HG03521 (cell line): Measurements from ENCODE around the gene GABARAP.
A peak's percentile ranks its signal among the peaks of the same experiment; 100 is the strongest.

ENCODE experiments used
- ATAC-seq: cut with Tn5 transposase; IDR thresholded peaks from one replicate; pipeline ENCODE4 v1.9.1; 2021; ENCODE audit warnings: mild to moderate bottlenecking, moderate library complexity; ENCODE audit not compliant: unreplicated experiment

Gene GABARAP

DNA sequence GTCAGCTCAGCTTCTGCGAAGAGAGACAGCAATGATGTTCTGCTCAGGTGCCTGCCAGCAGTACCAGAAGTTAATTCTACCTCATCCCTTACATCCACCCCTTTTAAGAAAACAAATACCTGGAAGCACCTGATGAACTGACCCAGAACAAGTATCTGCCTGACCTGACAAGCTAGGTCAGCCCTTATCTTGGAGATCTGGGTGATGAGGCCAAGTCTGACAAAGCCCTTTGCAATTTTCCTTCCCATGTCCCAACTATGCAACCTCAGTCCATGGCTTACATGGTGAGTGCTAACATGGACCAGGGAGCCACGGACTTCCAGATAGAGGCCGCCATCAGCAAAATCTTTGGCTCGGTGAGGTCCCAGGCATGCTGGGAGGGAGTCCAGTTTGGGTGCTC lies 18.9 kb downstream of the GABARAP start:
- no peak for ATAC-seq

DNA sequence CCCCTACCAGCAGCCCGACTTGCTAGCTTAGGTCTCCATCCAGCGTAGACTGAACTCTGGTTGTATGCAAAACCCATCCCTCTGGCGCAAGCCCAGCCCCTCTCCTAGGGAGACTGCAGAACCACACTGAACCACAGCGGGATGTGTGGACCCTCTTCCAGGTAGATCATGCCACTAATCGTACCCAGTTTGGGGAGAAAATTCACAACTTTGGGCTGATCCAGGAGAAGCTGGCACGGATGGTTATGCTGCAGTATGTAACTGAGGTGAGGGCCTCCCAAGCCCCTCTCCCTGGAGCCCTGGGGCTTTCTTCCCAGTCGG lies 19.3 kb downstream of the GABARAP start:
- no peak for ATAC-seq

DNA sequence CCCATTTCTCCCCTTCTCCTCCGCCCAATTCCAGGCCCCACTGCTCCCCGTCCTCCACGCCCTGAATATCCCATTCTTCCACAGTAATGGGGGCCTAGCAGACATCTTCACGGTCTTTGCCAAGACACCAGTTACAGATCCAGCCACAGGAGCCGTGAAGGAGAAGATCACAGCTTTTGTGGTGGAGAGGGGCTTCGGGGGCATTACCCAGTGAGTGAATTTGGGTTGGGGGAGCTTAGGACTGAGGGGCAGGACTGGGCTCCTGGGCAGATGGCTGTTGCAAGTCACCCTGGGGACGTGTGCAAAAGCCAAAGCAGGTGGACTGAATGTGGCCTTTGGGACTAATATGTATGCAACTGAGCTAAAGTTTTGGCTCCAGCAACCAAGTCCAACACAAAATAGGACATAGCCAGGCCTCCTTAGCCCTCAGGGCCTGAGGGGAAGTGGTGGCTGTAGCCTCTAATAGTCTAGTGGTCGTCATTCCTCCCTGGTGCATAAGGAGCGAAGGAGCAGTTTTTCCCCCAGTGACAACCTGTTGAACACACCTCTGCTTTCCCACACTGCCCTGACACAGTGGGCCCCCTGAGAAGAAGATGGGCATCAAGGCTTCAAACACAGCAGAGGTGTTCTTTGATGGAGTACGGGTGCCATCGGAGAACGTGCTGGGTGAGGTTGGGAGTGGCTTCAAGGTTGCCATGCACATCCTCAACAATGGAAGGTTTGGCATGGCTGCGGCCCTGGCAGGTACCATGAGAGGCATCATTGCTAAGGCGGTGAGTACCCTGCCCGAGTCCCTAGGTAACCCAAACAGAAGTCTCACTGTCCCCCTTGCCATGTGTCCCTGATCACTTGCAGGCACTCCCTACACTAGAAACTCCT lies 19.9 kb downstream of the GABARAP start:
- ATAC-seq, result no peak

DNA sequence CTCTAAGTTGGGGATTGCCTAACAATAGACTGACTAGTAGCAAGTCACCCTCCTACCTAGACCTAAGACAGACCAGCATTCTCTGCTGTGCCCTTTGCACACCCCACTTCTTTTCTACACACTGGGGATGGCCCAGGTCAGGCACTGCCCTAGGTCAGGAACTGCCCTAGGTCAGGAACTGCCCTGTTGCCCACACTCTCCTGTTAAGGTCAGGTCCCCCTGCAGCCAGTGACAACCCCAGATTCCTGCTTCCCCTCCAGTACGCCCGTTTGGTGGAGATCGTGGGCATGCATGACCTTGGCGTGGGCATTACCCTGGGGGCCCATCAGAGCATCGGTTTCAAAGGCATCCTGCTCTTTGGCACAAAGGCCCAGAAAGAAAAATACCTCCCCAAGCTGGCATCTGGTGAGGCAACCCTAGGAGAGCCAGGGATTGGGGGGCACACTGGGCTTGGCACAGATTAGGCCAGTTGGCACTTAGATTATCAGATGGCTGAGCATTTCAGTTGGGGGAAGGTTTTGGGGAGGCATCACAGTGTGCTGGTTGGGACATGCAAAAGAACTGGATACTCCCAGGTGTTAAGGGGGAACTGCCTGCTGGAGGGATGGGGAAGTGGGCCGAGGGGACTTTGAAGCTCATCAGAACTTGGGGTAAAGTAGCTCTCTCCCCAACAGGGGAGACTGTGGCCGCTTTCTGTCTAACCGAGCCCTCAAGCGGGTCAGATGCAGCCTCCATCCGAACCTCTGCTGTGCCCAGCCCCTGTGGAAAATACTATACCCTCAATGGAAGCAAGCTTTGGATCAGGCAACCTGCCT lies 20.8 kb downstream of the GABARAP start:
- no peak for ATAC-seq

DNA sequence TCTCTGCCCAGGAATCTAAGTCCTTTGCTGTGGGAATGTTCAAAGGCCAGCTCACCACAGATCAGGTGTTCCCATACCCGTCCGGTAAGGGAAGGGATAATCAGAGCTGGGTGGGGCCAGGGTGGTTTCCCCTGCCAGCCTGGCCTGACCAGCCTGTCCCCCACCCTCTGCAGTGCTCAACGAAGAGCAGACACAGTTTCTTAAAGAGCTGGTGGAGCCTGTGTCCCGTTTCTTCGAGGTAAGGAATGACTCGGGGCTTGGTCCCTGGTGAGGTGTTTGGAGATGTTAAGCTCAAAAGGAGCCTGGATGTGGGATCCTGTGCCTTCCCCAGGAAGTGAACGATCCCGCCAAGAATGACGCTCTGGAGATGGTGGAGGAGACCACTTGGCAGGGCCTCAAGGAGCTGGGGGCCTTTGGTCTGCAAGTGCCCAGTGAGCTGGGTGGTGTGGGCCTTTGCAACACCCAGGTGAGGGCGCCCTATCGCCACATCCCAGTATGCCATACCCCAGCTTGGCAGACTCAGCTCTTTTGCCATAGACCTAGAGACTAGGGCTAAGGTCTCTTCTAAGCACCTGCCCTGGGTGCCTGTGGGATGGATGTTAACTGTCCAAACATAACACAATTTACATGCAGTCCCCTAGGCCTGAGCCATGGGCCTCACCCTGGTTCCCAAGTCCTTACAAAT lies 21.5 kb downstream of the GABARAP start:
- no peak for ATAC-seq

DNA sequence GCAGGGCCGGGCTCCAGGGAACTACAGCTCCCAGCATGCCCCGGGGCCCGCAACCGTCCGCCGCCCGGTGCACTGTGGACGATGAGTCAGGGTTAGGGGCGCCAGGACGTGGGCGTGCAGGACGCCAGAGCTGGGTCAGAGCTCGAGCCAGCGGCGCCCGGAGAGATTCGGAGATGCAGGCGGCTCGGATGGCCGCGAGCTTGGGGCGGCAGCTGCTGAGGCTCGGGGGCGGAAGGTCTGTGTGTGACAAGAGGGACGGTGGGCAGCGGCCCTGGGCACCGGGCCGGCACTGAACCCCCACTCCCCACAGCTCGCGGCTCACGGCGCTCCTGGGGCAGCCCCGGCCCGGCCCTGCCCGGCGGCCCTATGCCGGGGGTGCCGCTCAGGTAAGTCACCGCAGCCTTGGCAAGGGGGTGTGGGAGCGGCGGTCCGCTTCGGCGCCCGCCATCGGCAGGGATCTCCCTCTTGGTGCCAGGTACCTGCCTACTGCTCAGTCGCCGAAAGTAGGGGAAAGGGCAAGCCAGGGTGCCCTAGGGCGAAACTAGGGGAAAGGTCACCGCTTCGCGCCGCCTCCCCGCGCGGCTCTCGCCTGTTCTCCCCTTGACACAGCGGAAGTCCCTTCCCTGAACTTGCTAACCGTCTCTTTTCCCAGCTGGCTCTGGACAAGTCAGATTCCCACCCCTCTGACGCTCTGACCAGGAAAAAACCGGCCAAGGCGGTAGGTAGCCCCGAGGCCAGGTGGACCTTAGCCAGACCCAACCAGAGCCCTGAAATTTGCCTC lies 22.2 kb downstream of the GABARAP start, which contains the start of the genes ACADVL and DLG4:
TSS of gene ACADVL (plus strand) at position 127 of the 781 bp plus-strand sequence. CDS start at position 174, 47 bp downstream.
TSS of gene DLG4 (minus strand) at position 25 of the 781 bp plus-strand sequence.
- no peak for ATAC-seq

DNA sequence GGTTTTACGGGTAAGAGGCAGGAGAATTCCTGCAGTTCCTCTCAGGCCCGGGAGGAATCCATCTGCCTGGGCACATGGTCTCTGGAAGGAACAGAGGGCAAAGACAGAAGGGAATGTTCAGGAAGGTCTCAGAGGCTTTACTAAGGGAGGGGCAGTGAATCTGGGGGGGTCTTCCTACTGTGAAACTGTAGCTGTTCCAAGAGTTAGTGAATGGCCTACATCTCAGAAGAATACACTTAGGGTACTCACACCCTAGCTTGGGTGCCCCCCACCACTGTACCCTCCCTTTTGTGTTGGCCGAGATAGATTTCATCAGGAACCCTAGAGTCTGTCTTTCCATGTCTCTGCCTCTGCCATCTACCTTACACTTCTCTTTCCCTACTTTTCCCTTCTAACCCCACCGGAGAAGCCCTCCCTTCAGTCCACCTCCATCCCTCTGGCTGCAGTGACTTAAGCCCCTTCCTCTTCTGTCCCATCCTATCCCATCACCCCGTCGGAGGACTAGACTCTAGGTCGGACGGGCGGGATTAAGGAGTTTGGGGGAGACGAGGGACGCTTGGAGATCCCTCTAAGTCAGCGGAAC lies 22.9 kb downstream of the GABARAP start:
- no peak for ATAC-seq

DNA sequence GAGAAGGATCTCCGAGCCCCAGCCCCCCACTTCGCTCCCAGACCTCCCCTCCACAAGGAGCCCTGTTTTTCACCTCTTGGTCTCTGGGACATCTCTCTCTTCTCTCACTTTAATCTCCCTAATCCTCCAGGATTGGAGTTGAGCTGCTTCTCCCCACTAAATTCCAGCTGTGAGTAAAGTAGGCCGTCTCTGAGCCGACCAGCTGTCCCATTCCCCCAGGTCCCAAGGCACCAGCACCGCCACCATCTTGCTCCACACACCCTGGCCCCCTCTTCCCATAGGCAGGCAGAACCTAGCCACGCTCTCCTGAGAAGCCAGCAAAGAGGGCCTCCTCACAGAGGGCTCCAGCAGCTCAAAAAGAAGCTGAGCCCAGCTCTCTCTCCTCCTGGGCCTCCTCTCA lies 23.5 kb downstream of the GABARAP start:
- no peak for ATAC-seq

DNA sequence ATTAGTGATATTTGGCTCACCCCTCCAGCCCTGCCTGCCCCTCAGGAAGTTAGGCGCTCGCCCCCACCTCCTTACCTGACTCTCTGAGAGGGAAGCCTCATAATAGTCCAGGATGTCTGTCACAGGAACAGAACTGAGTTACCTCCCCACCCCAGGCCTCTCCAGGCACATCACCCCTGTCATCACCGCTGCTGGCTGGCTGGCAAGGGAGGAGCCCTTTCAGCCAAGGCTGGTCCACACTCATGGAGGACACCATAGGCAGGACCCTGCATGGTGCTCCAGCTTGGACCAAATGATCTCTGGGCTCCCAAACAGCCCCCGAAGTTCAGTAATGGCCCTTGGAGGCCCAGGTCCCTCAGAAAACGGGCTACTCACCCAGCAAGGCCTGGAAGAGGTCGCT lies 24.1 kb downstream of the GABARAP start:
- ATAC-seq, result no peak

DNA sequence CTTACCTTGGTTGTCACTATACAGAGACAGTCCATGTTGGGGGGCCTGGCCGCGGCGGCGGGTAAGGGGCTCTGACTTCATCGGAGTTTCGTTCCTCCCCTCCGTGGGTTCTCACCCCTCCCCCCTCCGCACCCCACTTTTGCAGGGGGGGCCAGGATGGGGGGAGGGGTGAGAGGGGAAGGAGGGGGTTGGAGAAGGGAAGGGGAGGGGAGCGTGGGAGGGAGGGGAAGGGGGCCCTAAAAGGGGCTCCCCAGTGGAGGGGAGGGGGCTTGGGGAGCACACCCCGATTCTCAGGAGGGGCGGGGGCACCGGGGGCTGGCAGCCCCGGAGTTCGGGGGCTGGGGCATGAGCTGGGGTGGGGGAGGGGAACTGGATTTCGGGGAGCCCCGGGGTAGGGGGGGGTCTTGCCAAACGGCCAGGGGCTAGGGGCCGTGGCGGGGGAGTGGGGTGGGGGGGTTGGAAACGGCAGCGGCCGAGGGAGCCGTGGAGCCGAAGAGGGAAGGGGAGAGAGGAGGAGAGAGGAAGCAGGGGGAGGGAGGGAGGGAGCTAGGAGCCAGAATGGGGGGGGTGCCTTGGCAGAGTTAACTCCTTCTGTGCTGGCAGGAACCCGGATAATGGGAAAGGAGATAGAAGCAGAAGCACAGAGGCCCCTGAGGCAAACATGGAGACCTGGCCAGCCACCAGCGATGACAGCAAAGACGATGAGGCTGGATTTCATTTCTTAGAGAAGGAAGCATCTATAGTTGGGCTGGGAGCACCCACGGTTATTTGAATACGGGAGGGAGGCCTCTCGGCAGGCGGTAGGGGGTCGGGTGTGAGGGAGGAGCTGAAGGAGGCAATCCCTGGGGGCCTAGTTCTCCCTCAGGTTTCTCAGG lies 24.9 kb downstream of the GABARAP start:
- ATAC-seq, result no peak

DNA sequence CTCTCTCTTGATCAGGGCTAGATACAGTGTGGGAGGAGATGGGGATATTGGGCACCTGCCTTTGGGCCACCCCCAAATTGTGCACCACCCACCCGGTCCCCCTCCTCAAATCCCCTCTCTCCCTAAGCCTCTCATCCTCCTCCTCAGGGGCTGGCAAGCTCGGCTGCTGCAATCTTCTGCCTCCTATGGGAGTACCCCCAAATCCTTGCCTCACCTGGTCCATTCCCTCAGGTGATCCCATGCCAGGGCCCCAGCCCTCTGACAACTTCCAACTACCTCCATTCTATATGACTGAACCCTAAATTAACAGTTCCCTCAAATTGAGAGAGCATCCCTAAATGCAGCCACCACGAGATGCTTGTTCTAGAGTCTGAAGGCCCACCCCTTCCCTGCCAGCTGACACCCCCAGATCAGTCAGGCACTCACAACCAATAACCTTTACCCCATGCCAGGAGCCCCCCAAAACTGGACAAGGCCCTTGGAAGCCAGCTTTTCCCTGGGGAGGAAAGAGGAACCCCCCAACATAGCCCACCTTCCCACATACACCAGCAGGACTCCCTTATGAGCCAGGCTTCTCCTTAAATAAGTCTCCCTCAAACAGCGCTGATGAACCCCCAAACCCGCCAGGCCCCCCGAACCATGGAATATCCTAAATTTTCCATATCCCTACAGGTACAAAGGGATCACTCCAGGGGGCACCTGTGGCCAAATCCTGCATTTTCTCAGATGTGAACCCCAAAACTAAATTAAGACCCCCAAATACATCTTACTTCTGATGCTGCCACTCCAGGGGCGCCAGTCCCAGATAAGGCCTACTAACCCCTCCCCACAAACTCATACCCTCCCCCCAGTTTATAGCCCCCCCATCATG lies 25.8 kb downstream of the GABARAP start:
- ATAC-seq, result no peak

DNA sequence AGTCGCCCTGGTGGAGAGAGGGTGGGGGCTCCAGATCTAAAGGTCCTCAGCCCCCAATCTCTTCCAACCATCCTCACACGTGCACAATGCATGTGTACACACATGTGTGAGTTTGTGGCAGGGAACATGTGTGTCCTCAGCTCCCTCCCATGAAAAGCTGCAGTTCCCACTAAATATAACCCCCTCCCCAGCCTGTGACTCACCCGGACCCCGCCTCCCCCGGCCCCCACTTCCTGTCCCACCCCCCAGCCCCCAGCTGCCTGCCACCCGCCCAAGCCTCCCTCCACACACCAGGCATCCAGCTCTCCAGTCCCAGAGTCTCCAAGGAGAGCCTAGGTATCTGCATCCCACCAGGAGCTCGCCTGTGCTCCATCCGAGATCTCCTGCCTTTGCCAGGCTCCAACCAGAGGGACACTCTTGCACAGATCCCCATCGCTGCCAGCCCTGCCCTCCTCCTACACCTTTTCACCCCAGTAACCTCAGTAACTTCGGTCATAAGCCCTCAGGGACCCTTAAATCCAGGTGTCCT lies 26.5 kb downstream of the GABARAP start:
- no peak for ATAC-seq

DNA sequence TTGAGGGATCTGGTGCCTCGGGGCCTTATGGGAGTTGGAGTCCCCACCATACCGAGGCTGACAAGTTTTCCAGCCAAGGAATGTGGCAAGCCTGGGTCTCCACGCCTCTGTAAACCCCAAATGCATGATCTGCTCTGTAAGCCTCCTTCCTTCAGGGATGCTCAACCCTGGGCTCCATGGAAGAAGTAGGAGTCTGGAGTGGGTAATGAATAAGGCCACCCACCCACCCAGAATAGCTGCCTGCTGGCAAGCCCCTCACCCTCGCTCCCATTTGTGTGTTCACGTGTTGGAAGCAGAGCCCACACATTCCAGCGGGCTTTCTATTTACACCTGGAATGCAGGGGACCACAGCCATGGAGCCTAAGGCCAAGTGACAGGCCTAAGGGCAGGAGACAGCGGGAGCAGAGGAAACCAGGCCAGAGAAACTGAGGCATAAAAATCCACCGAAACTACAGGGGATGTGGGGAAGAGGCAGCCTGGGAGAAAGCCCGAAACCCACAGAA lies 27.1 kb downstream of the GABARAP start:
- no peak for ATAC-seq

DNA sequence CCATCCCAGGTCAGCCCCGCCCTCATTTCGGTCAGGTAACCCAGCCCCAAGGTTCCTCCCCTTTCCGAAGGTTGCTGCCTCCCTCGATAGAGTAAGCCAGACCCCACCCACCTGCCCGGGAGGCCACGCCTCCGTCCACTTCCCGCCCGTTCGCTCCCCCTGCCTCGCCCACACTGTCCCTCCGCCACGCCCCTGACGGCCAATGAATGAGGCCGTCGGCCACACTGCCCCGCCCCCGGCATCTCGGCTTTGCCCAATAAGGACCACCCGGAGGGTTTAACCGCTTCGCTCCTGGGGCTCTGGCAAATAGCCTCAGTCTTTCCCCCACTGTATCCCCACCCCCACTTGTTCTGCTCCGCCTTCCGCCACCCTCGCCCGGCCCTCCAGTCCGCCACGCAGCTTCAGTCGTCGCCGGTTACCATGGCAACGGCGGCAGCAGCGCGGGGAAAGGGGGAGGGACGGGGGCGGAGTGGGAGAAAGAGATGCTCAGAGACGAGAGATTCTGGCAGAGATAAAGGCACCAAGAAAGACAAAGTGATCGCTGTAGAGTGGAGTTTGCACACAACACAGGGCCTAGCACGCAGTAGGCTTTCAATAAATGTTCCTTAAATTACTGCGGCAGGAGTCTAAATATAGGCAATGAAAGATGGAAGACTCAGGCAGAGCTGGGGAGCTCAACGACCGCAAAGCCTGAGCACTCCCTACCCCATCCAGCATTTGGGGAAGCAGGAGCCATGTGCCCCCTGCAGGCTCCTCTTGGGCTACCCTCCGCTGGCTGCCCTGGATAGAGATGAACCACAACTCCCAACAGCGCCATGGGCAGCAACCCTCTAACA lies 27.7 kb downstream of the GABARAP start:
- ATAC-seq, result peak; percentile 62

DNA sequence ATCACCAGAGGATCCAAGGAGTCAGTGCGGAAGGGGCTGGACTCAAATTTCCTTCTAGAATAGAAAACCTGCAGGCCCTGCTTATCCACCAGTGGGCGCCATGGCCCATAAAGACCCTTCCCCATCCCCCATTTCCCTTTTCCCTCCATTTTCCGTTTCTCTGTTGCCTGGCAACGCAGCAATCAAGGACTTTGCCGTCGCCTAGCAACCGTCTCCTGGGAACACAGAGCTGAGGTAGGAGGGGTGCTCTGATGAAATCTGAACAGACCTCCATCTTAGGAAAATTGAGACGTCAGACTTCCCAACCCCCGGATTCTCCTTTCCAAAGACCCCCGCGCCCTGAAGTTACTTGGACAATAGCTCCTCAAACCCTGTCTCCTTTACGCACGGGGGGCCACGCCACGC lies 28.4 kb downstream of the GABARAP start:
- ATAC-seq, result no peak

DNA sequence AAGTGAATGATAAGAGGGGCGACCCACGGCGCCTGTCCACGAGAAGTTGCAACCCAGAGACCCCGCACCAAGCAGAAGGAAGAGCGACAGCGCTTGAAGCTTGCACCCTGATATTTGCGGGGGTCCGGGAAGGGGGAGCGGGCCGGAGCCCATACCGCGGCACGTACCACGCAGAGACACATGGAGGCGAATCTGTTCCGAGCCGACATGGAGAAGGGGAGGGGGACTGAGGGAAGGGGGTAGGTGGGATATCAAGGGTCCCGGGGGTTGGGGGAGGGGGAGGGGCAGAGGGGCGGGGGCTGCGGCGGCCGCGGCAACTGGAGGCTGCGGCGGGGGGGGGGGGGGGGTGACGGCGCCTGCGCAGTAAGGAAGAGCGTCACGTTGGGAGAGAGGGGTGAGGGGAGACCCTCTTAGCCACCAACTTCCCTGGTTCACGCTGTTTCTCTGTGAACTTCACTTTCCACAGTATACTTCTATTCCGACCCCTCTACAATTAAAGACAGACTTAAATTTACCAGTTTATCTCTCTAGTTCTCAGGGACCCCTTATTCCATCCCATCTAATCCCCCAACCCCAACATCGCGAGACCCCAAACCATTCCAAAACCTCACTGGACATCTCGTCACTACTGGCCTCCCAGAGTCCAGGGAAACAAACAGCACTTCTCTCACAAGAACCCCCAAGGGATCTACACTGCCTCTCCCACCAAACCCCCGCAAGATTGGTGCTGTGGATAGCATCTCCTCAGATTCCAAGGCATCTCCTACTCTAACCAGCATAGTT lies 30.6 kb downstream of the GABARAP start:
- ATAC-seq, result no peak
